HepG2 (cell line): ENCODE results near the gene CORT. TPM values are rescaled to one million over a fixed set of nuclear protein-coding genes. Genes with fewer than 3 reads are reported as not detected.
A peak's percentile ranks its signal among the peaks of the same experiment; 100 is the strongest.

ENCODE experiments used
- ATAC-seq: fragments of 200-7000 bp; cut with Tn5 transposase; 3 replicates; pipeline ENCODE4 v1.9.1; 2020; ENCODE audit warnings: mild to moderate bottlenecking, moderate library complexity
- BruUV-seq: library from RNA; stranded (reverse); fragments of 400-500 nt; replicated peaks from 2 replicates; lab custom pipeline; 2021; lab: Mats Ljungman, UMichigan
- CTCF ChIA-PET: fragments of 300-600 bp; formaldehyde crosslinking; extraction: SDS; loops from one replicate; lab custom pipeline; 2021; ENCODE audit warnings: low total read pairs, inconsistent platforms, low intra/inter-chr PET ratio; lab: Yijun Ruan, JAX
- POLR2A ChIA-PET: fragments of 350-600 bp; sonication (Branson Sonifier 250); formaldehyde crosslinking; loops from one replicate; lab custom pipeline; 2020; ENCODE audit warnings: antibody characterized with exemption, inconsistent platforms; lab: Yijun Ruan, JAX
- DNase-seq: peaks from one replicate; pipeline ENCODE4 v3.0.0-alpha.2; 2015; ENCODE audit warnings: low spot score
- FAIRE-seq: peaks from 3 replicates; lab custom pipeline; 2011; peaks lifted over from hg19 to GRCh38; lab: Jason Lieb, UNC
- H2AFZ ChIP-seq: one replicate; pipeline ENCODE4 v1.6.1; 2011; ENCODE audit warnings: low read length, inconsistent platforms
- H3K27ac ChIP-seq: fragments of 300-600 bp; 3 replicates; pipeline ENCODE4 v1.8.0; 2011; ENCODE audit warnings: mixed run types, mild to moderate bottlenecking, mixed read lengths, low read length, inconsistent platforms; ENCODE audit not compliant: insufficient read depth; ENCODE audit errors: extremely low read length
- H3K27me3 ChIP-seq, 2 experiments: fragments of 200-600 bp in 1 of 2; 2 replicates in 1 of 2; 3 replicates in 1 of 2; pipeline versions ENCODE4 v1.6.0 to v1.8.0; 2011; ENCODE audit warnings: low read length in 2 of 2, mild to moderate bottlenecking in 2 of 2, moderate library complexity in 2 of 2, inconsistent platforms in 1 of 2; ENCODE audit not compliant: insufficient read depth in 2 of 2, control insufficient read depth in 1 of 2
- H3K36me3 ChIP-seq, 2 experiments: fragments of 200-600 bp in 1 of 2; replicated peaks in 1 of 2; 2 replicates in 1 of 2; 3 replicates in 1 of 2; pipeline versions ENCODE4 v1.5.1 to v1.8.0; 2011; ENCODE audit warnings: low read length in 2 of 2, inconsistent platforms in 1 of 2; ENCODE audit not compliant: insufficient read depth in 2 of 2, control insufficient read depth in 1 of 2
- H3K4me1 ChIP-seq: 2 replicates; pipeline ENCODE4 v1.5.1; 2012; ENCODE audit warnings: low read length, inconsistent platforms; ENCODE audit not compliant: insufficient read depth
- H3K4me2 ChIP-seq: 2 replicates; pipeline ENCODE4 v1.6.0; 2011; ENCODE audit warnings: low read depth, low read length, inconsistent platforms
- H3K4me3 ChIP-seq, 3 experiments: fragments of 200-600 bp in 1 of 3; sonication (generic), shearing (Covaris generic) in 1 of 3; replicated peaks in 1 of 3; 2 replicates each; pipeline ENCODE4 v1.5.1; 2011 to 2016; ENCODE audit warnings: low read length in 3 of 3, inconsistent platforms in 2 of 3, low read depth in 2 of 3, mild to moderate bottlenecking in 2 of 3, control low read depth in 1 of 3, mixed read lengths in 1 of 3; ENCODE audit not compliant: insufficient read depth in 1 of 3
- H3K79me2 ChIP-seq: one replicate; pipeline ENCODE4 v1.6.1; 2011; ENCODE audit warnings: low read length, inconsistent platforms; ENCODE audit not compliant: insufficient read depth
- H3K9ac ChIP-seq: 2 replicates; pipeline ENCODE4 v1.6.0; 2011; ENCODE audit warnings: mild to moderate bottlenecking, low read depth, low read length, inconsistent platforms; ENCODE audit not compliant: insufficient read depth
- H3K9me3 ChIP-seq: 2 replicates; pipeline ENCODE4 v1.5.1; 2012; ENCODE audit warnings: mild to moderate bottlenecking, low read length
- H4K20me1 ChIP-seq: 2 replicates; pipeline ENCODE4 v1.6.0; 2011; ENCODE audit warnings: inconsistent platforms, mild to moderate bottlenecking, low read length, moderate library complexity; ENCODE audit not compliant: insufficient read depth
- ARID4A ChIP-seq: sonication (generic); formaldehyde crosslinking; IDR thresholded peaks from 2 replicates; pipeline ENCODE4 v1.5.0; 2020; ENCODE audit warnings: mild to moderate bottlenecking, missing genetic modification reagents, borderline replicate concordance
- CREB1 ChIP-seq, 2 experiments: fragments of 450-650 bp in 1 of 2; IDR thresholded peaks; 2 replicates each; pipeline ENCODE4 v1.6.1; 2016 to 2017; ENCODE audit warnings: control low read depth in 1 of 2, mild to moderate bottlenecking in 1 of 2, missing compliant biosample characterization in 1 of 2, missing genetic modification characterization in 1 of 2
- ERF ChIP-seq: IDR thresholded peaks from 2 replicates; pipeline ENCODE4 v1.6.1; 2018; ENCODE audit warnings: missing biosample characterization, missing genetic modification reagents
- GATAD1 ChIP-seq: IDR thresholded peaks from 2 replicates; pipeline ENCODE4 v1.6.1; 2016; ENCODE audit warnings: missing genetic modification reagents, missing compliant biosample characterization
- HCFC1 ChIP-seq: fragments of 150-350 bp; IDR thresholded peaks from 2 replicates; pipeline ENCODE4 v1.6.1; 2014; ENCODE audit warnings: low read depth, low read length
- HMGA1 ChIP-seq: sonication (generic); formaldehyde crosslinking; conservative IDR thresholded peaks from 2 replicates; pipeline ENCODE4 v1.4.0; 2020; ENCODE audit warnings: missing genetic modification reagents
- IRF2 ChIP-seq: IDR thresholded peaks from 2 replicates; pipeline ENCODE4 v1.6.1; 2018; ENCODE audit warnings: missing genetic modification reagents, missing compliant biosample characterization
- KDM2A ChIP-seq: sonication (generic); formaldehyde crosslinking; IDR thresholded peaks from 2 replicates; pipeline ENCODE4 v1.4.0; 2020; ENCODE audit warnings: low read depth, missing genetic modification reagents, borderline replicate concordance
- MAZ ChIP-seq, 2 experiments: sonication (generic) in 1 of 2; formaldehyde crosslinking in 1 of 2; IDR thresholded peaks; 2 replicates each; pipeline versions ENCODE4 v1.5.0 to v1.6.1; 2012 to 2020; ENCODE audit warnings: low read depth in 2 of 2, mild to moderate bottlenecking in 2 of 2, borderline replicate concordance in 1 of 2, improper control_type of control experiment in 1 of 2, low read length in 1 of 2, missing genetic modification reagents in 1 of 2, moderate library complexity in 1 of 2
- MEIS1 ChIP-seq: sonication (generic); formaldehyde crosslinking; IDR thresholded peaks from 2 replicates; pipeline ENCODE4 v1.9.0; 2021; ENCODE audit warnings: mild to moderate bottlenecking, missing genetic modification reagents, moderate library complexity, borderline replicate concordance
- POLR2G ChIP-seq: fragments of 200-400 bp; formaldehyde crosslinking; IDR thresholded peaks from 2 replicates; pipeline ENCODE4 v1.6.1; 2018; ENCODE audit warnings: mild to moderate bottlenecking, low read depth, low read length, moderate library complexity
- TRIM22 ChIP-seq: fragments of 450-650 bp; IDR thresholded peaks from 2 replicates; pipeline ENCODE4 v1.6.1; 2017
- ZMYM4 ChIP-seq: sonication (generic); formaldehyde crosslinking; IDR thresholded peaks from 2 replicates; pipeline ENCODE4 v1.8.1; 2023; ENCODE audit warnings: mild to moderate bottlenecking, missing genetic modification reagents
- ZNF234 ChIP-seq: sonication (generic); formaldehyde crosslinking; conservative IDR thresholded peaks from 2 replicates; pipeline ENCODE4 v1.5.1; 2020; ENCODE audit warnings: mild to moderate bottlenecking, missing genetic modification reagents
- ZNF382 ChIP-seq: sonication (generic); formaldehyde crosslinking; IDR thresholded peaks from 2 replicates; pipeline ENCODE4 v1.5.0; 2020; ENCODE audit warnings: missing genetic modification reagents, mild to moderate bottlenecking, borderline replicate concordance
- ZNF775 ChIP-seq: sonication (generic); formaldehyde crosslinking; IDR thresholded peaks from 2 replicates; pipeline ENCODE4 v1.4.0; 2020; ENCODE audit warnings: missing genetic modification reagents, mild to moderate bottlenecking, moderate library complexity, borderline replicate concordance
- WGBS: methylation state at CpG from one replicate; pipeline ENCODE4 v1.1.6; 2017; ENCODE audit warnings: low lambda C conversion rate; 5-methylcytosine and 5-hydroxymethylcytosine counted together
- in situ Hi-C: cut with HindIII; loops from 2 replicates; pipeline ENCODE4 v1.10.0; 2017; ENCODE audit warnings: low pct_unique_long_range_greater_than_20kb; ENCODE audit not compliant: extremely low pct_ligation_motif_present
- intact Hi-C: fragments of 100-400 bp; cut with micrococcal nuclease; formaldehyde crosslinking; loops from one replicate; pipeline ENCODE4 v1.10.0; 2022; ENCODE audit not compliant: unreplicated experiment
- polyA plus RNA-seq, 8 experiments: library from polyadenylated mRNA; depleted of rRNA in 3 of 8; stranded (reverse) in 7 of 8; unstranded in 1 of 8; fragments of >200 nt; fragmentation: Illumina TruSeq in 4 of 8; extraction: Trizol in 4 of 8; gene quantifications; 2 replicates each; pipeline versions ENCODE4 v1.2.1 to v1.2.3, GENCODE V29; 2011 to 2016; ENCODE audit warnings: low read depth in 4 of 8, missing spikeins in 1 of 8, mixed read lengths in 1 of 8; ENCODE audit not compliant: insufficient read depth in 1 of 8
- total RNA-seq, 5 experiments: library from RNA; depleted of rRNA; stranded (reverse); fragments of >200 nt; fragmentation: Illumina TruSeq; extraction: Trizol; gene quantifications; 2 replicates each; pipeline ENCODE4 v1.2.3, GENCODE V29; 2016; ENCODE audit warnings: low read depth in 1 of 5

Gene CORT
- total and polyA plus RNA-seq, 2 of the 13 experiments (the other 11 are each of a cell fraction or from before 2014, with no cell fraction given): 0.11 to 0.62 TPM

GRCh38 chr1:10474613-10475507 lies 25.0 kb downstream of the CORT start, which contains the start of gene PEX14:
PEX14 (plus strand) TSS chr1:10474950; CDS start chr1:10474967, 17 bp downstream.
- peak within 1 kb of the TSS; percentile 78 for H3K9ac ChIP-seq
- intact Hi-C loops: loop anchor here (1.0 to 5.0 kb wide), 2 partner anchors 19 to 43 kb away; partner anchors contain the start of gene CENPS
- no peak for TF ChIP-seq TRIM22
- peak; percentile 93 for TF ChIP-seq GATAD1 (CRISPR knock-in tag)
- peak; percentile 55; the same call in 1 of the 2 replicates for TF ChIP-seq ERF (CRISPR knock-in tag)
- peak; percentile 75; the same call in 1 of the 2 replicates for TF ChIP-seq KDM2A
- peak; percentile 93 for TF ChIP-seq POLR2G
- no peak for TF ChIP-seq CREB1 (IDR thresholded peaks at IDR 0.05)
- peak; percentile 84 for TF ChIP-seq CREB1 (CRISPR knock-in tag; IDR thresholded peaks at IDR 0.05)
- TF ChIP-seq IRF2 (CRISPR knock-in tag): peak; percentile 84
- TF ChIP-seq HCFC1: peak; percentile 78
- no peak for TF ChIP-seq ZNF234 (CRISPR knock-in tag)
- TF ChIP-seq MAZ (IDR thresholded peaks at IDR 0.05; ENCODE audit: borderline replicate concordance, low read depth, low read length): peak; percentile 93
- peak; percentile 46; the same call in 1 of the 2 replicates for TF ChIP-seq MAZ (CRISPR knock-in tag; IDR thresholded peaks at IDR 0.05; ENCODE audit: low read depth)
- TF ChIP-seq ARID4A (CRISPR knock-in tag): peak; percentile 61; the same call in 1 of the 2 replicates
- TF ChIP-seq HMGA1 (CRISPR knock-in tag): no peak
- TF ChIP-seq ZNF775 (CRISPR knock-in tag): no peak
- TF ChIP-seq ZNF382 (CRISPR knock-in tag): no peak
- no peak for TF ChIP-seq ZMYM4 (CRISPR knock-in tag)
- TF ChIP-seq MEIS1 (CRISPR knock-in tag): no peak

More at GRCh38 chr1:10474613-10475507, 25.0 kb downstream of the CORT start, which contains the start of gene PEX14:
- peak within 1 kb of the TSS; percentile 71 for H3K27ac ChIP-seq
- ChIA-PET POLR2A (interaction anchor here (0.6 kb wide), 2 partner anchors 17 to 1102 kb away, joined by 3 read pairs; no protein-coding TSS in a partner anchor), CTCF (interaction anchor here (1.1 kb wide), 1 partner anchor 45 kb away, joined by 3 read pairs; the partner anchor contains the start of gene CENPS)
- 0 out of 5 replicates have a peak, but pooled peaks cover 2 to 4% of the 10 kb centered on the region in 2 experiments for H3K36me3 ChIP-seq
- H3K79me2 ChIP-seq: peaks cover 47% of the 10 kb centered on the region
- peak within 1 kb of the TSS; percentile 42 for H2AFZ ChIP-seq
- no TSS peak for BruUV-seq
- ATAC-seq (peak; percentile 89), FAIRE-seq (no peak), DNase-seq (peak; percentile 84)
- H3K4me1 ChIP-seq: peaks cover 45% of the 10 kb centered on the region
- no peaks in the 10 kb centered on the region; a peak in 1 of 5 replicates for H3K27me3 ChIP-seq
- peak within 1 kb of the TSS; percentile 88 to 93 (median 88) for H3K4me3 ChIP-seq
- WGBS: 26% methylated on average over 18 of the region's 50 CpGs
- peak within 1 kb of the TSS; percentile 89 for H3K4me2 ChIP-seq
- H4K20me1 ChIP-seq: no peaks in the 10 kb centered on the region
- no peaks in the 10 kb centered on the region for H3K9me3 ChIP-seq
- in situ Hi-C loops: loop anchor here (10.0 kb wide), 1 partner anchor 90 kb away; no protein-coding TSS in a partner anchor
